Activated CD4-positive, alpha-beta T cell treated with anti-CD3 and anti-CD28 coated beads, Interleukin-2, Interleukin-4, amounts not matched to agents 100 ng/mL and 50 ng/mL, durations not matched to agents 16 hours and 8 hours (primary cell): ENCODE data around the gene CA11.
A peak's percentile ranks its signal among the peaks of the same experiment; 100 is the strongest.
"Not testable (repeated sequence)": the region's sequence is repeated elsewhere in the genome, so short reads cannot be mapped to it uniquely, and the experiment has no call there.

Experiments
- DNase-seq: peaks from one replicate; pipeline ENCODE4 v3.0.0-alpha.2; 2020; ENCODE audit warnings: low spot score

The CA11 gene

GRCh38 chr19:48641850-48642249 is 4.1 kb downstream of the CA11 start:
- no peak for DNase-seq

- no peak for DNase-seq
Observed at GRCh38 chr19:48639483-48640375, 6.3 kb downstream of the CA11 start.

GRCh38 chr19:48638831-48639381 is 7.1 kb downstream of the CA11 start:
- DNase-seq: no peak

GRCh38 chr19:48637948-48638830 is 7.8 kb downstream of the CA11 start:
- DNase-seq: peak; percentile 78

- peak; percentile 98 for DNase-seq
Observed at GRCh38 chr19:48637449-48637947, 8.5 kb downstream of the CA11 start.

GRCh38 chr19:48636859-48637448 is 9.0 kb downstream of the CA11 start, which contains the start of gene DBP:
DBP (minus strand) TSS chr19:48637379; CDS start chr19:48636994, 385 bp downstream.
- DNase-seq: no peak

- DNase-seq: no peak
Observed at GRCh38 chr19:48635966-48636858, 9.8 kb downstream of the CA11 start.

- DNase-seq: peak; percentile 67
Observed at GRCh38 chr19:48635263-48635965, 10.6 kb downstream of the CA11 start.

- DNase-seq: peak; percentile 93
Observed at GRCh38 chr19:48634424-48635262, 11.3 kb downstream of the CA11 start.

GRCh38 chr19:48634036-48634342 is 12.0 kb downstream of the CA11 start:
- DNase-seq: no peak

GRCh38 chr19:48633148-48634035 is 12.6 kb downstream of the CA11 start:
- no peak for DNase-seq

- DNase-seq: no peak
Observed at GRCh38 chr19:48632692-48633147, 13.3 kb downstream of the CA11 start.

GRCh38 chr19:48632286-48632685 is 13.7 kb downstream of the CA11 start:
- not testable (repeated sequence) for DNase-seq

- DNase-seq: no peak
Observed at GRCh38 chr19:48631225-48631624, 14.8 kb downstream of the CA11 start.

- no peak for DNase-seq
Observed at GRCh38 chr19:48630296-48631063, 15.5 kb downstream of the CA11 start.

GRCh38 chr19:48629599-48630295 is 16.2 kb downstream of the CA11 start:
- no peak for DNase-seq

GRCh38 chr19:48629297-48629598 is 16.7 kb downstream of the CA11 start:
- no peak for DNase-seq
